Endodermal cell (in vitro differentiated cells): ENCODE measurements around the gene TMEM239. TPM values are rescaled to one million over a fixed set of nuclear protein-coding genes. Genes with fewer than 3 reads are reported as not detected.

Experiments
- DNase-seq: peaks from one replicate; pipeline ENCODE4 v3.0.0-alpha.2; 2017
- H3K27ac ChIP-seq: 2 replicates; pipeline ENCODE4 v1.5.1; 2013; ENCODE audit warnings: mild to moderate bottlenecking, low read depth, low read length, moderate library complexity
- H3K27me3 ChIP-seq: 2 replicates; pipeline ENCODE4 v1.6.1; 2013; ENCODE audit warnings: mild to moderate bottlenecking, low read length, moderate library complexity; ENCODE audit not compliant: insufficient read depth, control insufficient read depth, poor library complexity, severe bottlenecking
- H3K36me3 ChIP-seq: 2 replicates; pipeline ENCODE4 v1.7.0; 2013; ENCODE audit warnings: mild to moderate bottlenecking, low read length, moderate library complexity; ENCODE audit not compliant: control insufficient read depth, insufficient read depth
- H3K4me1 ChIP-seq: one replicate; pipeline ENCODE4 v1.7.0; 2013; ENCODE audit warnings: low read length; ENCODE audit not compliant: control insufficient read depth, insufficient read depth
- H3K4me3 ChIP-seq: 2 replicates; pipeline ENCODE4 v1.5.1; 2013; ENCODE audit warnings: mild to moderate bottlenecking, low read length, moderate library complexity
- H3K9ac ChIP-seq: 2 replicates; pipeline ENCODE4 v1.6.1; 2013; ENCODE audit warnings: mild to moderate bottlenecking, low read length, moderate library complexity; ENCODE audit not compliant: poor library complexity, severe bottlenecking; ENCODE audit errors: extremely low read depth
- H3K9me3 ChIP-seq: 2 replicates; pipeline ENCODE4 v1.6.1; 2013; ENCODE audit warnings: mild to moderate bottlenecking, low read length, moderate library complexity; ENCODE audit not compliant: control insufficient read depth
- H3K27ac Mint-ChIP-seq: 2 replicates; pipeline ENCODE4 v1.8.0; 2020; ENCODE audit warnings: mixed read lengths
- H3K27me3 Mint-ChIP-seq: 2 replicates; pipeline ENCODE4 v1.8.0; 2021; ENCODE audit warnings: mild to moderate bottlenecking, mixed read lengths; ENCODE audit not compliant: insufficient read depth
- H3K36me3 Mint-ChIP-seq: 2 replicates; pipeline ENCODE4 v1.8.0; 2020; ENCODE audit warnings: low read depth, mixed read lengths
- H3K4me1 Mint-ChIP-seq: 2 replicates; pipeline ENCODE4 v1.8.0; 2020; ENCODE audit warnings: mixed read lengths
- H3K4me3 Mint-ChIP-seq: 2 replicates; pipeline ENCODE4 v1.8.0; 2020; ENCODE audit warnings: mild to moderate bottlenecking, moderate library complexity, mixed read lengths
- H3K9me3 Mint-ChIP-seq: 2 replicates; pipeline ENCODE4 v1.8.0; 2020; ENCODE audit warnings: mild to moderate bottlenecking, mixed read lengths
- CTCF ChIP-seq: fragments of 200-600 bp; sonication (generic); conservative IDR thresholded peaks from 2 replicates; pipeline ENCODE4 v1.5.0; 2021; ENCODE audit warnings: antibody characterized with exemption, mild to moderate bottlenecking
- WGBS, 2 experiments: methylation state at CpG; one replicate each; pipeline versions ENCODE4 v1.1.5 to v1.1.7; 2013; ENCODE audit warnings: missing lambda C conversion rate in 2 of 2, mixed read lengths in 1 of 2; ENCODE audit not compliant: insufficient coverage in 1 of 2, insufficient read length in 1 of 2; 5-methylcytosine and 5-hydroxymethylcytosine counted together
- total RNA-seq, 2 donors: library from RNA; stranded (reverse); fragmentation: NEBNext Ultra II Directional in 1 of 2; extraction: Animal tissue kit (Norgen Biotek cat#: 25700) in 1 of 2; gene quantifications; 2 replicates in 1 of 2; 3 replicates in 1 of 2; pipeline ENCODE4 v1.2.1, GENCODE V29; 2021

TMEM239 gene
- total RNA-seq, 2 donors from 2014 or later, result not detected

- H3K4me3 ChIP-seq, result no peak overlapping the region
- TF ChIP-seq CTCF, result no peak
- no peaks in the 10 kb centered on the region for H3K36me3 ChIP-seq
- no peak overlapping the region for H3K27ac ChIP-seq
- DNase-seq, result peak; percentile 39
- 92% methylated on average over 2 to 8 of the region's 8 CpGs for WGBS, 2 experiments
- no peak overlapping the region for H3K4me3 Mint-ChIP-seq
- H3K4me1 ChIP-seq, result peaks cover 5% of the 10 kb centered on the region
- H3K27me3 ChIP-seq, result peaks cover 17% of the 10 kb centered on the region
- peaks cover 17% of the 10 kb centered on the region for H3K4me1 Mint-ChIP-seq
- H3K9ac ChIP-seq, result no peak overlapping the region
- H3K27ac Mint-ChIP-seq, result peak overlapping the region; percentile 44
- no peaks in the 10 kb centered on the region for H3K36me3 Mint-ChIP-seq
- peaks cover 9% of the 10 kb centered on the region for H3K9me3 ChIP-seq
- peaks cover 57% of the 10 kb centered on the region for H3K27me3 Mint-ChIP-seq
- H3K9me3 Mint-ChIP-seq, result peaks cover 23% of the 10 kb centered on the region
These were observed 793 bp upstream of the TMEM239 start for GRCh38 chr20:2815242-2815900.

DNA sequence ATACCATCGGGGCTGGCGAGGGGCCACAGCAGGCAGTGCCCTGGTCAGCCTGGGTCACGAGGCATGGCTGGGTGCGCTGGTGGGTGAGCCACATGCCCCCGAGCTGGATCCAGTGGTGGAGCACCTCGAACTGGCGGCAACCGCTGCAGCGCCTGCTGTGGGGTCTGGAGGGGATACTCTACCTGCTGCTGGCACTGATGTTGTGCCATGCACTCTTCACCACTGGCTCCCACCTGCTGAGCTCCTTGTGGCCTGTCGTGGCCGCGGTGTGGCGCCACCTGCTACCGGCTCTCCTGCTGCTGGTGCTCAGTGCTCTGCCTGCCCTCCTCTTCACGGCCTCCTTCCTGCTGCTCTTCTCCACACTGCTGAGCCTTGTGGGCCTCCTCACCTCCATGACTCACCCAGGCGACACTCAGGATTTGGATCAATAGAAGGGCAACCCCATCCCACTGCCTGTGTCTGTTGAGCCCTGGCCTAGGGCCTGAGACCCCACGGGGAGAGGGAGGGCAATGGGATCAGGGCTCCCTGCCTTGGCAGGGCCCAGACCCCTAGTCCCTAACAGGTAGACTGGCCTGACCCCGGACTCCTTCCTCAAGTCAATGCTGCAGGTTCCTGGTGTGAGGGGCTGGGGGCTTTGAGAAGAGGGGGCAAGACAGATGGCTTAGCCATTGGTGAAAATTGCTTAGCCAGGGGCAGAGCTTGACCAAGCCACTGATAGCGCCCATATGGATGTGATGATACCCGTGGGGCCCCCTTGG is 598 bp downstream of the TMEM239 start:
- peaks cover 15% of the 10 kb centered on the region for H3K9me3 Mint-ChIP-seq
- no peak overlapping the region for H3K4me3 Mint-ChIP-seq
- Histone ChIP-seq H3K4me3 (no peak overlapping the region), H3K27me3 (peaks cover 31% of the 10 kb centered on the region), H3K9me3 (peaks cover 9% of the 10 kb centered on the region), H3K36me3 (no peaks in the 10 kb centered on the region), H3K4me1 (peaks cover 5% of the 10 kb centered on the region), H3K27ac (no peak overlapping the region), H3K9ac (no peak overlapping the region)
- whole genome bisulfite sequencing, 2 experiments, result 81 to 89% methylated on average over 13 to 20 of the region's 20 CpGs
- no peak overlapping the region for H3K27ac Mint-ChIP-seq
- TF ChIP-seq CTCF, result peak; percentile 73
- peaks cover 22% of the 10 kb centered on the region for H3K4me1 Mint-ChIP-seq
- no peaks in the 10 kb centered on the region for H3K36me3 Mint-ChIP-seq
- peaks cover 61% of the 10 kb centered on the region for H3K27me3 Mint-ChIP-seq
- DNase-seq, result peak; percentile 83

DNA sequence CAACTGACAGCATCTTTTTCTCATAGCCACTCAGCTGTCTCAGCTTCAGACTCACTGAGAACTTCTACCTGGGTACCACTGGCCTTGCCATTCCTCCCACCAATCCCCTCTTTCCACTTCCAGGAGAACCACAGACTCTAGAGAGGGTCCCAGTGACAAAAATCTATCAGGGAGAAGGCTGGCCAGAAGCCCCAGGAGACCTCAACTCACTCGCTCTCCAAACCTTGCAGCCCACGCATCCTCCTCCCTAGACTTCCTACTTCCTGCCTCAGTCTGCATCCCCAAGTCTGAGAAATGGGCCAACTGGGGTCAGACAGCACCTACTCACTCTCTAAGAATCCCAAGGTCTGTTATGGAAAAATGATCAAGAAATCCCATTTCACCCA is 1.2 kb downstream of the TMEM239 start:
- H3K4me1 Mint-ChIP-seq, result peaks cover 23% of the 10 kb centered on the region
- peaks cover 5% of the 10 kb centered on the region for H3K4me1 ChIP-seq
- no peak overlapping the region for H3K27ac ChIP-seq
- peaks cover 10% of the 10 kb centered on the region for H3K9me3 Mint-ChIP-seq
- no peak overlapping the region for H3K27ac Mint-ChIP-seq
- H3K9me3 ChIP-seq, result peaks cover 4% of the 10 kb centered on the region
- H3K4me3 Mint-ChIP-seq, result no peak overlapping the region
- no peaks in the 10 kb centered on the region for H3K36me3 ChIP-seq
- DNase-seq, result peak; percentile 8
- H3K36me3 Mint-ChIP-seq, result no peaks in the 10 kb centered on the region
- H3K9ac ChIP-seq, result no peak overlapping the region
- H3K27me3 ChIP-seq, result peaks cover 35% of the 10 kb centered on the region
- H3K4me3 ChIP-seq, result no peak overlapping the region
- 82 to 100% methylated on average over 2 of the region's 2 CpGs for WGBS, 2 experiments
- peaks cover 59% of the 10 kb centered on the region for H3K27me3 Mint-ChIP-seq
- TF ChIP-seq CTCF, result no peak
